B cell (primary cell): ENCODE measurements around the gene ULK4.

Experiments used
- CTCF ChIP-seq: fragments of 200-600 bp; IDR thresholded peaks from one replicate; pipeline ENCODE4 v1.8.0; 2022; ENCODE audit warnings: antibody characterized with exemption, mild to moderate bottlenecking
- EZH2 ChIP-seq: IDR thresholded peaks from 2 replicates; pipeline ENCODE4 v1.6.1; 2012; ENCODE audit warnings: borderline replicate concordance, low read depth, mild to moderate bottlenecking, moderate library complexity, low read length; ENCODE audit not compliant: insufficient read depth, poor library complexity, severe bottlenecking

DNA sequence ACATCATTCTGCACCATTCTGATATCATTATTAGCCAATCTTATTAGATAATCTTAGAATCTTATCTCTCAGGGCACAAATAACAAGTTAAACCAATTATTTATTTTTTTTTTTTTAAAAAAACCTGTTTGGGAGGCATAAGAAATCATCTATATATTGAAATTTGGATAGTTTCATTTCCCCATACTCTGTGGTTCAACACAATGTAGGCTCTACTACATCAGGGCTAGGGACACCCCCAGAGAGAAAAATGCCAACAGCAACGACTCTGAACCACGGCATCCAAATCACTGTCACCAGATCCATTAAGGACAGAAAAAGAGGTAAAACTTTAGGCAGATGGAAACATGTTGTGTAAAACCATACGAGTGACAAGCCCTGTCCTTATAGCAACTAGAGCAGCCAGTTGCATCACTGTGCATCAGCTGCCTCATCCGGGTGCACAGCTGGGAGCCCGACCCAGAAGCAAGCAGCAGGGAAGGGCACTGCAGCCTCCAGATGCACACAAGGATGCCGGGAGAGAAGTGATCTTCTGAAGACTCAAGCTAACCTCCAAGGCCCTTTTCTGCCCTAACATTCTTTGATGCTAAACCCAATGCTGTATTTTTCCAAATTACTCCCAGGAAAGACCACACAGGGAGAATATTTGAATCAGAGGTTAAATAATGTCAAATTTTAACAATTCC lies 381.5 kb downstream of the ULK4 start:
- TF ChIP-seq CTCF (no peak), EZH2 (no peak)
